Ammon's horn (tissue), 1 donor: ENCODE measurements around the gene RANBP1.
"Not testable (repeated sequence)": the region's sequence is repeated elsewhere in the genome, so short reads cannot be mapped to it uniquely, and the experiment has no call there.

Source experiments
- DNase-seq: peaks from one replicate; pipeline ENCODE4 v3.0.0-alpha.2; 2016; ENCODE audit warnings: low spot score

The RANBP1 gene

DNA sequence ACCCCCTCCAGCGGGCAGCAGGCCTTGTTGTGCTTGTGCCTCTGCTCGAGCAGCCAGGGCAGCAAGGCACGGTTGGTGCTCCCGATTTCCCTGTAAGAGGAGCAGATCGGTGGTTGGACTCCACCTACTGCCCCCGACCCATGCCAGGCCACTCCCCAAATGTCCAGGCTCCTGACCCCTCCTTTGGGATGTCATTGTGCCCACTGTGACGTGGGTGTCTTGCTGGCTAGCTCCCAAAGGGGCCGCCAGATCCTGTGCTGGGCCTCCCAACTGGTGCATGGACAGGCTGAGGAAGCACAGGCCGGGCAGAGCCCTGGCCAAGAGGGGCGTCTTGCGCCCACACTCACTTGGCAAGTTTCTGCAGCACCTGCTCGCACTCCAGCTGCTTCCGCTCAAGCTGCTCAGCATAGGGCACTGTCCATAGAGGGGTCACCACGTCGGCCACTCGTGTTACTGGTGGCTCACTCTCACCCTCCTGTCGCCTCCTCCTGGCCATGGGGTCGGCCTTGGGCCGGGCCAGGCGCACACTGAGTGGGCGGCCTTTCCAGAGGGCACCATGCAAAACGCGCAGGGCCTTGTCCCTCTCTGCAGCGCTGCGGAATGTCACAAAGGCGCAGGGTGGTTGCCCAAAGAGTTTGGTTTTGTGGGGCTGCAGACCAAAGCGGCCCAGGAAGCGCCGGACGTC lies at the start of gene RANBP1:
Gene RANBP1, plus strand, starts transcription at position 414 of the 685 bp plus-strand sequence. Its CDS starts 81 bp downstream, at position 495.
- DNase-seq, result no peak

DNA sequence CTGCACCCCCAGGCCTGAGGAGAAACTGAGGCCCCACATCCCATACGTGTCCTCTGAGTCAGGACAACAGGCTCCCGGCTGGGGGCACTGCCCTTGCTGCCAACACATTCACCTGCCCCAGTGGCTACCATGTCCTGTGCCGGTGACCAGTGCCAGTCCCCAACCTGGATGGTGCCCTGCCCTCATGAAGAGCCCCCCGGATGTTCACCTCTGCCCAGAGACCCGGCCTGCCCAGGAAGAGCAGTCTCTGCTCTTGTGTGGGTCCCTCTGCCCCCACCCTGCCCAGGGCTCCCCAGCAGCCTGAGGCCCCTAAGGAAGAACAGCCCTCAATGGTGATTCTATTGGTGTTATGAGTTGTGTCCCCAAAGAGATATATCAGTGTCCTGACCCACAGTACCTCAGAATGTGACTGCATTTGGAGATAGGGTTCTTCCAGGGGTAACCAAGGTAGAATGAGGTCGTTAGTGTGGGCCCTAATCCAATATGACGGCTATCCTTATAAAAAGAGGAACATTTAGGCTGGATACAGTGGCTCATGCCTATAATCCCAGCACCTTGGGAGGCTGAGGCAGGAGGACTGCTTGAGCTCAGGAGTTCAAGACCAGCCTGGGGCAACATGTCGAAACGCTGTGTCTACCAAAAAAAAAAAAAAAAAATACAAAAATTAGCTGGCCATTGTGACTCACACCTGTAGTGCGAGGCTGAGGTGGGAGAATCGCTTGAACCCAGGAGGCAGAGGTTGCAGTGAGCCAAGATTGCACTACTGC lies 49.1 kb upstream of the RANBP1 start:
- no peak for DNase-seq

DNA sequence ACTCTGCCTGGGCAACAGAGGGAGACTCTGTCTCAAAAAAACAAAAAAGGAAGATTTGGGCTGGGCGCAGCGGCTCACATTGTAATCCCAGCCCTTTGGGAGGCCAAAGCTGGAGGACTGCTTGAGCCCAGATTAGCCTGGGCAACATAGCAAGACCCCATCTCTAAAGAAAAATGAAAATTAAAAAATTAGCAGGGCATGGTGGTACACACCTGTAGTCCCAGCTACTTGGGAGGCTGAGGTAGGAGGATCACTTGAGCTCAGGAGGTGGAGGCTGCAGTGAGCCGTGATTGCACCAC lies 48.6 kb upstream of the RANBP1 start:
- DNase-seq, result not testable (repeated sequence)

DNA sequence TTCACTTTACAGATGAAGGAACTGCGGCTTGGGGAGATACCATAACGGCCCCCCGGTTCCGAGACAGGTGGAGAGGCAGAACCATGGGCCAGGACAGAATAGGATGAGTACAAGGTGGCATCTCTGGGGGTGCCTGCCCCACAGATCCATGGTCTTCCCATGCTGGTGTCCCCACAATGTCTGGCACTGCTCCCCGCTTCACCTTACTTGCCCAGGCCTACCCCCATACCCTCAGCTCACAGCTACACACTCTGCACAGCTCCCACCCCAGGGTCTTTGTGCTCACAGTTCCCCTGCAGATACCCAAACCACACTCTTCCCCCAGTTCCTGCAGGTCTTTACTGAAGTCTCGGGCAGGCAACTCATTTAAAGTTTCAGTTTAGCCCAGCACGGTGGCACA lies 47.3 kb upstream of the RANBP1 start:
- no peak for DNase-seq

DNA sequence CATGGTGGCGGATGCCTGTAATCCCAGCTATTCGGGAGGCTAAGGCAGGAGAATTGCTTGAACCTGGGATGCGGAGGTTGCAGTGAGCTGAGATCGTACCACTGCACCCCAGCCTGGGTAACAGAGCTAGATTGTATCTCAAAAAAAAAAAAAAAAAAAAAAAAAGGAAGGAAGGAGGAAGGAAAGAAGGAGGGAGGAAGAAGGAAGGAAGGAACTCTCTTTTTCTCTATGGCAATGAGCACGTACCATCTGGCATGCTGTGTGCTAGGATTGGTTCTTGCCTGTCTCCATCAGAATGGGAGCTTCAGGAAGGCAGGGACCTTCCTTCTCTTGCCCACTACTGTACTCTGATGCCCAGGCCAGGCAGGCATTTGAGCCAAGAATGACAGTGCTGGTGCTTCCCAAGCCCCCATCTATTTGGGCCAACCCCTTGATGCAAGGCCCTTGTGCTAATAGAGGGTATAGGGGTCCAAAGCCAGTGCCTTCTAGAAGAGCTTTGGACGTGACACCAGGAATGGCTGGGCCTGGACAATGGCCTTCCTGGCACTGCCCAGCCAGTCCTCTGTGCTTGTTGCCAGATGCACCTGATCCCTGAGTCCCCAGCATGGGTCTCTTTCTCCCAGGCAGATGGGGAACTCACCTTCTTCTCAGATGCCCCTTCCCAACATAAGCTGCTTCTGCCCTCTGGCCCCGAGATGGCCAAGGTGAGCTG lies 46.4 kb upstream of the RANBP1 start:
- no peak for DNase-seq

DNA sequence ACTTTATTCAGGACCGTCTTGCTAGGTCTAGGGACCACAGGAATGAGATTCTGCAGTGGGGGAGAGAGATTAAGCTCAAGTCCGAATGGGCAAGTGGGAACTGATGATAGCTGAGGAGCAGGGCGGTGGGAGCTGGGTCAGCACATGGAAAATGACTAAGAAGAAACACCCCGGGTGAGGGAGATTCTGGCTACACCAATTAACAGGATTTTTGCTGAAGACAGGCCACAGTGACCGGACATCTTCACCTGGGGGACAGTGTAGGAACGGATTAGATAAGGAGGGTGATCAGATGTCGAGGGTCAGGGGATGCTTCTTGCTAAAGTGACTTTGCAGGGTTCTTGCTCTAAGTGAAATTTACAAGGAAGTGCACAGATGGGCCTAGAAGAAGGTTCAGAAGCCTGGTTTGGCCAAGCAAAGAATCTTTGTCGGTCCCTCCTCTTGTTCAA lies 44.4 kb upstream of the RANBP1 start:
- no peak for DNase-seq

DNA sequence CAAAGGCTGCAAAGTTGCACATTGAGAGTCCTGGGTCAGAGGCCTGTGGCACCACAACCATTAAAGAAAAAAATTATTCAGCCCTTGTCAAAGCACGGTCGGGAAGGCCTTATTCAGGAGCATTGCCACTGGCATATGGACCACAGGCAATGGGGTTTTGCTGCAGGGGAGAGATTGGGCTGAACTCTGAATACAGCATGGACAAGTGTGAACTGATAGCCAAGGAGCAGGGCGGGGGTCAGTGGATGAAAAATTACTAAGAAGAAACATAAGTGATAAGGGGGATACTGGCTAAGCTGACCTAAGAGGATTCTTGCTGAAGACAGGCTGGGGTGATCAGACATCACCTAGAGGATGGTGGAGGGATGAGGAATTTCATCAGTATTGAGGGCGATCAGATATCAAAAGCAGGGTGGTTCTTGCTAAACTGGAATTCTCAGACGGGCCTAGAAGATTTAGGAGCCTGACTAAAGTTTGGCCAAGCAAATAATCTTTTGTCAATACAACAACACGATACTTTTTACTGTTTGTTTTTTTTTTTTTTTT lies 39.2 kb upstream of the RANBP1 start:
- DNase-seq, result no peak

DNA sequence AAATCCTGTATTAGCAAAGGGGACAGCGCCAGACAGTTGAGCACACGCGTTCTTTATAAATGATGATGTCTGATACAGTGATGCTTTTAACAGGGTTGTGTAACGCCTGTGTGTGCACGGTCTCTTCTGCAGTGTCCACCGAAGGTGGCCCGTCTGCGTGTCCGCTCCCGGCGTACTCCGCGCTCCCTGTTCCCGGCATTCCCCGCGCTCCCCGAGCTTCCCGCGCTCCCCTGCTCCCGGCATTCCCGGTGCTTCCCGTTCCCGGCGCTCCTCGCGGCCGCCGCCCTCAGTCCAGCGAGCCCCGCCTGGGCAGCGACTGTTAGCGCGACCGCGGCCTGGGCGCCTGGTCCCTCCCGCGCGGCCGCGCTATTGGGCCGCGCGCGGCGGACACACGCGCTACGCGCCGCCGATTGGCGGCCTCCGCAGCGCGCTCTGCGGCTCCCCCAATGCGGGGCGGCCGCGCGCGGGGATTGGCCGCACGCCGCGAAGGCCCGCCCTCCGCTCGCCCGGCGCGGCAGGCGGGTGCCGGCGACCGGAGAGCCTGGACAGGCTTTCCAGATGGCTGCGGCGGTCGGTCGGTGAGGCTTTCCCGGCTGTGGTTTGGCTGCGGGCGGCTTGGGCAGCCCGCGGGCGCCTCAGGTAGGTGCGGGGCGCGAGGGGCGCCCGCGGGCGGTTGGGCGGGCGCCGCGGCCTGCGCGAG lies 36.0 kb upstream of the RANBP1 start, which contains the start of gene DGCR8:
Gene DGCR8, plus strand, starts transcription at position 497 of the 700 bp plus-strand sequence. CDS start 5,723 bp downstream, outside the sequence.
- DNase-seq, result peak; percentile 95

DNA sequence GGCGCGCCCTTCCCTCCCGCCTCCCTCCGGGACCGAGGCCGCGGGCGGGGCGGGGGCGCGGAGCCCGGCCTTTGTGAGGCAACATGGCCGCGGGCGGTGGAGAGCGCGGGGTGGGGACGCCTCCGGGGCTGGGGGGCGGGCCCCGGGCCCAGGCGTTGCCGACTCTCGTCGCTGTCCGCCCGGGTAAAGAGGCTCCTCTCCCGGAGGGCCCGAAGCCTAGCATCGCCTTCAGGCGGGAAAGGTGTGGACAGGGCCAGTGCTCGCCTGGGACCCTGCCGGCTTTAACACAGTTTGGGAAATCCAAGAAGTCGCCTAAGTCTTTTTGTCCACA lies 35.5 kb upstream of the RANBP1 start:
- peak; percentile 38 for DNase-seq

DNA sequence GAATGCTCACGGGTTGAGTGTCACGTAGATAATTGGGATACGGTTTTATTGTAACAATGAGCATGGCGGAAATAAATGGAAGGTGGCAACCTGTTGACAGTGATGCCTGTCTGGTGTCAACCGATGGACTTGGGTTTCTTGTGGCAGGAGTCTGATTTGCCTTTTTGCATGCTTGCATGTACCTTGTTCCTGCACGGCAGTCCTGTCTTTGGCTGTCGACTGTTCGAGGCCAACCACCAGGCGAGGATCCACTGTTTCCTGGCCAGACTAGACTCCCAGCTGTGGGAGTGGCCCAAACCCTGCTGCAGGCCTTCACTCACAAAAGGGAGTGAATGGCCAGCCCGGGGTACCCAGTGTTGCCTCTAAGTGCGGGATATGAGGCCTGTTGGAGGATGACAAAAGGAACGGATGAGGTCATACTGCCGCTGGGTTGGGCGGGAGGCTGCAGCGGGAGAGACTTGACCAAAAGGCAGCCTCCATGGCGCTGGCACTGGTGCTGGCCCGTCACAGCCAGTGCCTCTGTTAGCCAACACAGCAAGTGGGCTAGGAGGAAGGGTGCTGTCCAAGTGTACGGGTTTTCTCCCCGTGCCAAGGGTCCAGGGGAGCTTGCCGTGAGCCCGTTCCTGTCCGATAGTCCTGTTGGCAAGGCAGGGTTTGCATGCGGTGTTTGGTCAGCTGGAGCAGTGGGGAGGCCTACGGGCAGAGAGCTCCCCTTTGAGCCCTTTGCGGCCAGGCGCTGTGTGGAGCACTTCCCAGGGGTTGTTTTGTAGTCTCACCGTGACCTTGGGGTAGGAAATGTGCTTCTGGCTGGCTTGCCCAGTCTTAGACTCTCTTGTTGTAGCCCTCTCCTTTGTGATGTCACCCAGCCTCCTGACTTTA lies 34.9 kb upstream of the RANBP1 start:
- DNase-seq, result no peak

DNA sequence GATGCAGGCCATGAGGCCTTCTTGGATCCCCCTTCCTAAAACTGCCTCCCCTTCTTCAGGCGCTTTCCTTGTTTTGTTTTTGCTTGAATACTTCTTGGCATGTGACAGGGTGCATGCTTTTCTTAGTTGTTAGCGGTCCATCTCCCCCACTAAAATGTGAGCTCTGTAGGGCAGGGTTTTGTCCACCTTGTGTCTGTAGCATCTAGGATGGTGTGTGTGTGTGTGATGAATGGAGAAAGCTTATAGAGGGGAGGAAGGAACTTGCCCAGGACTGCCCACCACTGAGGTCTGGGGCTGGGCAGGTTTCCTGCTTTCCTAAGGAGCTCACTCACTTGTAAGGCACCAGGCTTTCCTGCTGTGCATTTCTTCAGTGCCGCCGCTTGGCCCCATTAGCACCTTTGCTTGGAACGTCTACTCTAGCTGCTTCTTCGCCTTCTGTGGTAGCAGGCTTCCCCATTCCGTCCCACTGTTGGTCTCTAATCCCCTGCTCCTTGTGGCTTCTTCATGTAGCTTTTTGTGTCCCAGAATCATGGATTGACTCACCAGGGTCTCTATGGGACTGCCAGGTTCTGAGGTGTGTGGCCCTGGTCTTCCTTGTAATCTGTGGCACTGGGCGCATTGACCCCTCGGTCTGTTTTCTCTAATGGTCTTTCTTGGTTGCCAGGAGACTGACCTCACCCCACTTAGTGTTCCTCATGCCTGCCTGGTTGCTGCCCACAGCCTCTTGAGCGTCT lies 32.6 kb upstream of the RANBP1 start:
- DNase-seq, result no peak

DNA sequence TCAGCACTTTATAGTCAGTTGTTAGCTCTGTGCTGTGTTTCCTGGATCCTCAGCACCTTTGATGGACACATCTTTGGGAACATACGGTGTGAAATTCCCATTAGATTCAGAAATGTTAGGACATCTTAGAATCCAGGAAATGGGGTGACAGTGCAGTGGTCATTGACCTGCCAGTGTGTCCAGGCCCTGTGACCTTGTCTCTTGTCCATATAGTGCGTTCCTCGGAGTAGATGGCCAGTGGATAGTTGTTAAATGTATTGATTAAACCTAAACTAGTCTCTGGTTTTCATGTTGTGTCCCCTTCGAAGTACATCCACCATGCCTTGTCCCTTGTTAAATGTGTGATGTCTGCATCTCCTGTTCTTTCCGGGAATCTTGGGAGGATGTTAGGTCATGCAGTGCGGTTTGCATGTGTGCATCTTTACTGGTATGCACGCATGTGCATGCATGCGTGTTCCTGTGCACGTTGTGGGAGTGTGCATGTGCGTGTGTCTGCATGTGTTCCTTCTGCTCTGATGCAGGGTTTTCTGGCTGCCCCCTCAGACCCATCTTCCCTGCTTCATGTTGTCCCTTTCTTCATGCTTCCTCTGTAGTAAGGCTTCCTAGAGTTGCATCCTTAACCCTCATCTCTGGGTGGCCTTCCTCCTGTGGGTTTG lies 31.9 kb upstream of the RANBP1 start:
- no peak for DNase-seq

DNA sequence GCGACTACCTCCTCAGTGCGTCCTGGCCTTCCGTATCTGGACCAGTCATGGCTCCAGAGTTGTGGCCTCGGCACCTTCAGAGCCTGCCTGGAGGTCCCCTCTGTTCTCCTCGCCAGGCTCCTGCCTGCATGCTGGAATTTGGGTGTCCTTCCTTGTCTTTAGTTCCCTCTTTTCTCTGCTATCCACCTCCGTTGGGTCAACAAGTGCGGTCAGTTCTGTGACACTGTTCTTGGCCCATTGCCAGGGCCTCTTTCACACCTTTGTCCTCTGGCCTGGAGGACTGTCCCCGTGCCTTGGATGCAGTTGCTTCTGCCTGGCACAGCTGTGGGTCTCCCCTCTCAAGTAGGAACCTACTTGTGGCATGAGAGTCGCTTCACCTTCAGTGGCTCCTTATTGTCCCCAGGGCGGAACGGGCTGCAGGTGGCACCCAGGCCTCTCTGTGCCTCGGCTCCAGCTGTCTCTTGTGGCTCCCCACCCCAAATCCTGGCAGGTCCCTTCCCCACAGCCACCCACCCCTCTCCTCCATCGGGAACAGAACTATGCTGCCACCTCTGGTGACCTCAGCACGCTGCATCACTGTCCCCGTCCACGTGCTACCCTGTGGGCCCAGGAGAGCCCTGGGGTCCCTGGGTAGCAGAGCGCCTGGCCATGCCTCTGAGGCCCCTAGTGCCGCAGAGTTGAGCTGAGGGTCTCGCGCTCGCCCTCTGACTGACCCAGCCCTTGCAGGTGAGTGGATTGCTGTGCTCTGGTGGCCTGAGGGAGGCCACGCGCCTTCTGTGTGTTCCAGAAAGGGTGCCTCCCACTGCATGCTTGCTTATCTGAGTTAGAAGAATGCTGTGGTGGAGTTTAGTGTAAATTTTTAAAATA lies 31.1 kb upstream of the RANBP1 start:
- DNase-seq, result no peak

DNA sequence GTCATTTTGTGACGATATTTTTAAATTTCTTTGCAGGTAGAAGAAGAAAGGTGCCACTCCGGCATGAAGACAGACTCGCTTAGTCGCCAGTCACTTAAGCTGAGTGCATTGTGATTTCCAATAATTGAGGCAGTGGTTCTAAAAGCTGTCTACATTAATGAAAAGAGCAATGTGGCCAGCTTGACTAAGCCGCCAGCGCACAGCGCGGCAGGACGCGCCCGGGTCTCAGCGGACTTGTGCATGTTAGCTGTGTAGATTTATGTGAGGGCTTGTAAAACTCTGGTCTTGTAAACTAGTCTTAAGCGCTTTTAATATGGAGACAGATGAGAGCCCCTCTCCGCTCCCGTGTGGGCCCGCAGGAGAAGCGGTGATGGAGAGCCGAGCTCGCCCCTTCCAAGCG lies 30.3 kb upstream of the RANBP1 start:
- DNase-seq, result no peak

DNA sequence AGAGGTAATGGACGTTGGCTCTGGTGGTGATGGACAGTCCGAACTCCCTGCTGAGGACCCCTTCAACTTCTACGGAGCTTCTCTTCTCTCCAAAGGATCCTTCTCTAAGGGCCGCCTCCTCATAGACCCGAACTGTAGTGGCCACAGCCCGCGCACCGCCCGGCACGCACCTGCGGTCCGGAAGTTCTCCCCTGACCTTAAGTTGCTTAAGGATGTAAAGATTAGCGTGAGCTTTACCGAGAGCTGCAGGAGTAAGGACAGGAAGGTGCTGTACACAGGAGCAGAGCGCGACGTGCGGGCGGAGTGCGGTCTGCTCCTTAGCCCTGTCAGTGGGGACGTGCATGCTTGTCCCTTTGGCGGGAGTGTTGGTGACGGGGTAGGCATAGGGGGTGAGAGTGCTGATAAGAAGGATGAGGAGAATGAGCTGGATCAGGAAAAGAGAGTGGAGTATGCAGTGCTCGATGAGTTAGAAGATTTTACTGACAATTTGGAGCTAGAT lies 29.8 kb upstream of the RANBP1 start:
- no peak for DNase-seq

DNA sequence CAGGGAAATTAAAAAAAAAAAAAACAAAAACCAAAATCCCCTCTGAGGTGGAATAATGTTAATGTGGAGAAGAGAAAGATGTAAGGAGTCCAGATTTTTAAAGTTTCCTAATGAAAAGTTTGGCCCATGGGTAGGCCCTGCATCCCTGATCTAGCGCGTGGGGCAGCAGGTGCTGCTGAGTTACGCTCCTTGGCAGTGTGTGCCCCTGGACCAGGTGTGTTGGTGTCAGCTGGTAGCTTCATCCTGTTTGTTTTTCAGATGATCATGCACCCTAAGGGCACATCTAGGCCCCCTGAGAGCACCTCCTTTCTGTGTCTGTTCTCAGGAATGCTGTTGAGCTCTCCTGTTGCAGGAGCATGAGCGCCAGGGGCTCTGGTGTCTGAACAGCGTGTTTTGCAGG lies 29.1 kb upstream of the RANBP1 start:
- no peak for DNase-seq

DNA sequence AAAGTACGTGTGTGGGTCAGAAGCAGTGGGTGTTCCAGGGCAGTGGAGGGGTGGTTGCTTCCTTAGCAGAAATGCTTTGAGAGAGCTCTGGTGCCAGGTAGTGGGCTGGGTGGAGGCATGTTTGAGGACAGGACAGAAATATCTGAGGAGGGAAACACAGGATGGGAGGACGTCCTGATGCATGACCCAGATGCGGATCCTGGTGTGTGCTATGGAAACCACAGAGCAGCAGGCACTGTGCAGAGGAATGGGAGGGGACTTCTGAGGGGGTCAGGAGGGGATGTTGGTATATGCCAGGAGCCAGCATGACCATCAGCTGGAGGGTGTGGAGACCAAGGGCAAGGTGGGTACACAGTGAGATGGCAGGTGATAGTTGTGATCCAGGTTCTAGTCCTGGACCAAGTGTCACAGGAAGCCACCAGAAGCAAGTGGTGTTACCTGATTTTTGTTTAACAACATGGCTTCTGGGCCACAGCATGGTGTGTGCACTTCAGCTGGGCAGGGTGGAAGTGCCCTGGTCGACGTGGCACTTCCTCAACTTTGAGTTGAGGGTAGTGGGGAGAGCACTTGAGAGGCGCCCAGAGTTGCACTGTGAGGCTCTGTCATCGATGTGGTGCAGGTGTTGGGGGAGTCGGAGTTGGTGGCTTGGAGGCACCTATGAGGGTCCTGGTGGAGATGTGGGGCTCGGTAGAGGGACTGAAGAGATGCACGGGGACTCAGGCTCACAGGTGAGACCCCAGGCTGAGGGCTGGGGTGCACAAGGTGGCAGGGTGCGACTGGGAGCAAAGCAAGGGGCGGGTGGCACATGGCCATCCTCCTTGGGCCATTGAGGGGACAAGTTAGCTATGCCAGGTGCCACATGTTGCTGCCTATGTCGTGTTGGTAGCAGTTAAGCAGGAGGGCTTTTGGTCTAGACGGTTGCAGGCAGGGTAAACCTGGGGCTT lies 28.3 kb upstream of the RANBP1 start:
- DNase-seq, result no peak

DNA sequence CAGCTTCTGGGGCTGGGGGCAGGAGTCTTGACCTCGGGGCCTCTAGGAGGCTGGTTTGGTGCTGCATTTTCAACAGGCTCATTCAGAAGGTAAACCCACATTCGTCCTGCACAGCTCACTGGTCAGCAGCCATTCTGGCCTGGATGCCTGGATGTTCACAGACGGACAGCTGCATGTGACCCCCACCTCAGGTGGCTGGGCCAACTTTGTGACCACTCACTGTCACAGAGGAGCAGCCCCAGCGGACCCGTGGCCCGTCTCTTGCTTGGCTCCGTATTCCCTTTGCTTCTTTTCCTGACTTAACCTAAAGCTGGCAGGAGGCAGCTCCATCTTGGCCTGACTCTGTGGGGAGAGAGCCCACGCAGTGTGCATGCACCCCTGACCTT lies 27.6 kb upstream of the RANBP1 start:
- no peak for DNase-seq
